Measurements from ENCODE around the gene RIIAD1. TPM values are rescaled to one million over a fixed set of nuclear protein-coding genes. Genes with fewer than 3 reads are reported as not detected.

Gene RIIAD1
- total and polyA plus RNA-seq, 4 donors, result 2.1 to 8.6 (median 6.6) TPM

DNA sequence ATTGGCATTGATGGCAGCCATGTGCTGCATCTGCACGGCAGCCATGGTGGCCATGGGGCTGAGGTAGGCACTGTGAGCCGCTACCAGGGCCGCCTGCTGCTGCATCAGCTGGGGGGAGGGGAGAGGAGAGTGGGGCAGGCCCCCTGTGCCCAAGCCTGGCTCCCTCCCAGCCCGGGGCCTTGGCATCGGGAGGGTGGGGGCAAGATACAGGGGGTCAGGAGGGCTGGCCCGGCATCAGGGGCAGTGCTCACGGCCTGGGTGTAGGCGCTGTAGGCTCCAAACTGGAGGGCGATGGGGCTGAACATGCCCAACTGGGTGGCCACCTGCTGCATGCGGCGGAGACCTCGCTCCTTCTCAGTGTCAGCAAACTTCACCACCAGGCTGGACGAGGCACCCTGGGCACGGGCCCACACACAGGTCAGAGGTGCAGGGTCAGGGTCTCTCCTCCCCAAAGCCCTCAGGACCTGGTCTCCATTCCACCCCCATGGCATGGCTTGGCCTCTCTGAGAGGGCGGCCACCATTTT, 13.7 kb upstream of the RIIAD1 start:
- DNase-seq (ENCODE audit: low read depth in 4 of 6, low spot score in 6 of 6), result no peak
- WGBS (ENCODE audit: insufficient coverage), result 88% methylated on average over 14 of the region's 15 CpGs
- Histone ChIP-seq H3K4me1 (ENCODE audit: control insufficient read depth, insufficient read depth, low read length) (peaks cover 47% of the 10 kb centered on the region), H3K27ac (ENCODE audit: low read depth, low read length) (no peak overlapping the region), H3K9me3 (ENCODE audit: control insufficient read depth, insufficient read depth, low read length) (no peaks in the 10 kb centered on the region), H3K36me3 (ENCODE audit: control insufficient read depth, insufficient read depth, low read length) (peaks cover 80% of the 10 kb centered on the region), H3K27me3 (ENCODE audit: control insufficient read depth, insufficient read depth, low read length) (no peaks in the 10 kb centered on the region), H3K4me3 (ENCODE audit: low read depth, low read length) (no peak overlapping the region)

DNA sequence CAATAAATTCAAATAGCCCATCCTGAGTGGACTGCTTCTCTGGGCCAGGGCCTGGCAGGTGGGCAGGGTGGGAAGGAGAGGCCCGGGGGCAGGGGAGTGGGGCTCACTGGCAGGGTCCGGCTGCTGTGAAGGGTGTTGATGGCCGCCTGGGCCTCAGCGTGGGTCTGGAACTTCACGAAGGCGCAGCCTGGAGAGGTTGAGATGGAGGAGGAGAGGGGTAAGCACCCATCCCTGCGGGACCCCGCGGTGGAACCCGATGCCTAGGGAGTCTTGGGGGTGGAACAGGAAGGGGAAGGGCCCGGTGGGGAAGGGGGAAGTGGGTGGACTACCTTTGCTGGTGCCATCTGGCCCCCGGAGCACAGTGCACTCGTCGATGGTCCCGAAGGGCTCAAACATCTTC, 12.4 kb upstream of the RIIAD1 start:
- no peaks in the 10 kb centered on the region for H3K9me3 ChIP-seq (ENCODE audit: control insufficient read depth, insufficient read depth, low read length)
- H3K4me1 ChIP-seq (ENCODE audit: control insufficient read depth, insufficient read depth, low read length), result peaks cover 51% of the 10 kb centered on the region
- 86% methylated on average over 9 of the region's 15 CpGs for WGBS (ENCODE audit: insufficient coverage)
- DNase-seq (ENCODE audit: low read depth in 4 of 6, low spot score in 6 of 6), result no peak
- H3K36me3 ChIP-seq (ENCODE audit: control insufficient read depth, insufficient read depth, low read length), result peaks cover 70% of the 10 kb centered on the region
- H3K4me3 ChIP-seq (ENCODE audit: low read depth, low read length), result no peak overlapping the region
- H3K27ac ChIP-seq (ENCODE audit: low read depth, low read length), result no peak overlapping the region
- H3K27me3 ChIP-seq (ENCODE audit: control insufficient read depth, insufficient read depth, low read length), result no peaks in the 10 kb centered on the region

- Histone ChIP-seq H3K36me3 (ENCODE audit: control insufficient read depth, insufficient read depth, low read length) (peaks cover 58% of the 10 kb centered on the region), H3K27ac (ENCODE audit: low read depth, low read length) (peak overlapping the region; percentile 15), H3K9me3 (ENCODE audit: control insufficient read depth, insufficient read depth, low read length) (no peaks in the 10 kb centered on the region), H3K4me1 (ENCODE audit: control insufficient read depth, insufficient read depth, low read length) (peaks cover 61% of the 10 kb centered on the region), H3K27me3 (ENCODE audit: control insufficient read depth, insufficient read depth, low read length) (no peaks in the 10 kb centered on the region), H3K4me3 (ENCODE audit: low read depth, low read length) (no peak overlapping the region)
- DNase-seq (ENCODE audit: low read depth in 4 of 6, low spot score in 6 of 6), result peak in 5 of 6 donors; percentile 71 to 97 (median 82)
- WGBS (ENCODE audit: insufficient coverage), result 0% methylated on average over 2 of the region's 15 CpGs
Observed at GRCh38 chr1:151710187-151710840, 11.0 kb upstream of the RIIAD1 start.

DNA sequence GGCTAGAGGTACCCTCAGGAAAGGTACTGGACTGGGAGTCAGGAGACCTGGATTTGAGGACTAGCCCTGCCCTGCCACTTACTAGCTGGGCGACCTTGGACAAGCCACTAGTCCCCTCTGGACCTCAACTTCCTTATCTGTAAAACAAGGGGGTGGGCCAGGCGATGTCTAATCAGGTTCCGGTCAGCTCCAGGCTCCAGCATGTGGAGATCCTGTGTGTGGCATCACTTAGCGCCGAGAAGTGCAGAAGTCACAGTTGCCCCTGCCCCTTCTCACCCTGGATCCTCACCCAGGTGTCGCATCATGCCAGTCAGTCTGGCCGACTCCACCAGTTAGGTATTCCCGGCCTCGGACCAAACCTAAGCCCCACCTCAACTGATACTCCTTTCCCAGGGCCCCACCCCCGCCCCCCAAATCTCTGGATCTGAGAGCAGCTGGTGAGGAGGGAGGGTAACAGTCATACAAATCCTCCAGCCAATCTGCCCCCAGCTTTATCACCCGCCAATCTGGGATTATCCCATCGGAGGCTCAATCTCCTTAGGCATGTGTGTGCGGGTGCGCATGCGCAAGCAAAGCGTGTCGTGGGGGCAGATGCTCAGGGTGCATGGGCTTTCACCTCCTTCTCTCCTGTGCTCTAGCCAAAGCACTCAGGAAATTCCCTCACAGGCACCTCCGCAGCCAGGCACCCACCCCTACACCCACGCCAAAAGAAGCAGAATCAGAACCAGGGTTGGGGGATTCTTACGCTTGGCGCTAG, 10.1 kb upstream of the RIIAD1 start:
- H3K27ac ChIP-seq (ENCODE audit: low read depth, low read length), result no peak overlapping the region
- peaks cover 69% of the 10 kb centered on the region for H3K4me1 ChIP-seq (ENCODE audit: control insufficient read depth, insufficient read depth, low read length)
- no peak overlapping the region for H3K4me3 ChIP-seq (ENCODE audit: low read depth, low read length)
- 79% methylated on average over 14 of the region's 21 CpGs for WGBS (ENCODE audit: insufficient coverage)
- peaks cover 50% of the 10 kb centered on the region for H3K36me3 ChIP-seq (ENCODE audit: control insufficient read depth, insufficient read depth, low read length)
- no peak for DNase-seq (ENCODE audit: low read depth in 4 of 6, low spot score in 6 of 6)
- no peaks in the 10 kb centered on the region for H3K9me3 ChIP-seq (ENCODE audit: control insufficient read depth, insufficient read depth, low read length)
- no peaks in the 10 kb centered on the region for H3K27me3 ChIP-seq (ENCODE audit: control insufficient read depth, insufficient read depth, low read length)

GRCh38 chr1:151711951-151712350, 9.4 kb upstream of the RIIAD1 start:
- Histone ChIP-seq H3K27ac (ENCODE audit: low read depth, low read length) (no peak overlapping the region), H3K9me3 (ENCODE audit: control insufficient read depth, insufficient read depth, low read length) (no peaks in the 10 kb centered on the region), H3K36me3 (ENCODE audit: control insufficient read depth, insufficient read depth, low read length) (peaks cover 43% of the 10 kb centered on the region), H3K27me3 (ENCODE audit: control insufficient read depth, insufficient read depth, low read length) (no peaks in the 10 kb centered on the region), H3K4me1 (ENCODE audit: control insufficient read depth, insufficient read depth, low read length) (peaks cover 75% of the 10 kb centered on the region), H3K4me3 (ENCODE audit: low read depth, low read length) (no peak overlapping the region)
- no peak for DNase-seq (ENCODE audit: low read depth in 4 of 6, low spot score in 6 of 6)
- 54% methylated on average over 10 of the region's 10 CpGs for WGBS (ENCODE audit: insufficient coverage)

GRCh38 chr1:151713044-151713443, 8.3 kb upstream of the RIIAD1 start:
- Histone ChIP-seq H3K4me1 (ENCODE audit: control insufficient read depth, insufficient read depth, low read length) (peaks cover 86% of the 10 kb centered on the region), H3K27ac (ENCODE audit: low read depth, low read length) (no peak overlapping the region), H3K4me3 (ENCODE audit: low read depth, low read length) (no peak overlapping the region), H3K27me3 (ENCODE audit: control insufficient read depth, insufficient read depth, low read length) (peaks cover 4% of the 10 kb centered on the region), H3K36me3 (ENCODE audit: control insufficient read depth, insufficient read depth, low read length) (peaks cover 33% of the 10 kb centered on the region), H3K9me3 (ENCODE audit: control insufficient read depth, insufficient read depth, low read length) (no peaks in the 10 kb centered on the region)
- DNase-seq (ENCODE audit: low read depth in 4 of 6, low spot score in 6 of 6), result no peak
- WGBS (ENCODE audit: insufficient coverage), result 75% methylated on average over 2 of the region's 2 CpGs

DNA sequence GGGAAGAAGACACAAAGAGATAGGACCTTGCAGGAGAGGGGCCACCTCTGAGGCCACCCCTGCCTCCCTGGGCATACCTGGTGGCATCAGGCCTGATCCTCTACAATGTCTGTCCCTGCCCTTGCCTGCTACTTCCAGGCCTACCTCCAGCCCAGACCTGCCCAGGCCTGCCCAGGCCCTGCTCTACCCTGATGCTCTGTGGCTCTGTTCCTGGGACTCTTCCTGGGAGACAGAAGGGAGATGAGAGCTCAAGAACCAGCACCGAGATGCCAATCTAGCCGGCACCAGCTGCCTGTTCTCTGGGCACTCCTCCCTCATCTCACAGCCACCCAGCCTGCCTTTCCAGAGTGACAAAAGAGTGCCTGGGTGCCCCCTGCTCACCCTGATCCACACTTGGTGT, 7.4 kb upstream of the RIIAD1 start:
- no CpG with 5 or more reads among the region's 2 CpGs for WGBS (ENCODE audit: insufficient coverage)
- no peak overlapping the region for H3K27ac ChIP-seq (ENCODE audit: low read depth, low read length)
- peaks cover 28% of the 10 kb centered on the region for H3K36me3 ChIP-seq (ENCODE audit: control insufficient read depth, insufficient read depth, low read length)
- H3K4me3 ChIP-seq (ENCODE audit: low read depth, low read length), result no peak overlapping the region
- no peaks in the 10 kb centered on the region for H3K9me3 ChIP-seq (ENCODE audit: control insufficient read depth, insufficient read depth, low read length)
- peaks cover 7% of the 10 kb centered on the region for H3K27me3 ChIP-seq (ENCODE audit: control insufficient read depth, insufficient read depth, low read length)
- DNase-seq (ENCODE audit: low read depth in 4 of 6, low spot score in 6 of 6), result no peak
- H3K4me1 ChIP-seq (ENCODE audit: control insufficient read depth, insufficient read depth, low read length), result peaks cover 91% of the 10 kb centered on the region

- DNase-seq (ENCODE audit: low read depth in 4 of 6, low spot score in 6 of 6), result no peak
- Histone ChIP-seq H3K9me3 (ENCODE audit: control insufficient read depth, insufficient read depth, low read length) (no peaks in the 10 kb centered on the region), H3K4me3 (ENCODE audit: low read depth, low read length) (peak overlapping the region; percentile 40), H3K4me1 (ENCODE audit: control insufficient read depth, insufficient read depth, low read length) (peaks cover 80% of the 10 kb centered on the region), H3K27me3 (ENCODE audit: control insufficient read depth, insufficient read depth, low read length) (peaks cover 7% of the 10 kb centered on the region), H3K36me3 (ENCODE audit: control insufficient read depth, insufficient read depth, low read length) (peaks cover 18% of the 10 kb centered on the region), H3K27ac (ENCODE audit: low read depth, low read length) (no peak overlapping the region)
- WGBS (ENCODE audit: insufficient coverage), result 56% methylated on average over 7 of the region's 10 CpGs
Observed at GRCh38 chr1:151714820-151715725, 6.2 kb upstream of the RIIAD1 start.

- Histone ChIP-seq H3K36me3 (ENCODE audit: control insufficient read depth, insufficient read depth, low read length) (peaks cover 18% of the 10 kb centered on the region), H3K4me1 (ENCODE audit: control insufficient read depth, insufficient read depth, low read length) (peaks cover 72% of the 10 kb centered on the region), H3K4me3 (ENCODE audit: low read depth, low read length) (peak overlapping the region; percentile 40), H3K27me3 (ENCODE audit: control insufficient read depth, insufficient read depth, low read length) (peaks cover 7% of the 10 kb centered on the region), H3K27ac (ENCODE audit: low read depth, low read length) (no peak overlapping the region), H3K9me3 (ENCODE audit: control insufficient read depth, insufficient read depth, low read length) (no peaks in the 10 kb centered on the region)
- peak in 2 of 6 donors; percentile 85 to 89 for DNase-seq (ENCODE audit: low read depth in 4 of 6, low spot score in 6 of 6)
- WGBS (ENCODE audit: insufficient coverage), result 13% methylated on average over 16 of the region's 17 CpGs
Observed at GRCh38 chr1:151715726-151716404, 5.5 kb upstream of the RIIAD1 start.

Measured in spinal cord (tissue), 10 donors.